ENCODE data around the gene DBNDD2. TPM values are rescaled to one million over a fixed set of nuclear protein-coding genes. Genes with fewer than 3 reads are reported as not detected.

DBNDD2 gene
- 6.6 TPM for total RNA-seq

- peaks cover 8% of the 10 kb centered on the region for H3K27me3 ChIP-seq (ENCODE audit: insufficient read depth, low read length)
- peak within 1 kb of the TSS; percentile 57 for H3K4me3 ChIP-seq (ENCODE audit: low read length)
- peaks cover 31% of the 10 kb centered on the region for H3K4me1 ChIP-seq (ENCODE audit: insufficient read depth, low read length)
Observed at GRCh38 chr20:45407783-45408645, at the start of gene DBNDD2. TSS of gene DBNDD2 (plus strand) at chr20:45408289. CDS start at chr20:45408468, 179 bp downstream.

GRCh38 chr20:45359069-45359405 is 49.1 kb upstream of the DBNDD2 start:
- Histone ChIP-seq H3K9me3 (ENCODE audit: low read depth, low read length) (no peaks in the 10 kb centered on the region), H3K4me3 (ENCODE audit: low read length) (no peak overlapping the region), H3K4me1 (ENCODE audit: insufficient read depth, low read length) (peaks cover 42% of the 10 kb centered on the region), H3K27me3 (ENCODE audit: insufficient read depth, low read length) (no peaks in the 10 kb centered on the region)

More at GRCh38 chr20:45407783-45408645, at the start of gene DBNDD2:
- no peaks in the 10 kb centered on the region for H3K9me3 ChIP-seq (ENCODE audit: low read depth, low read length)

GRCh38 chr20:45359406-45360148 is 48.5 kb upstream of the DBNDD2 start:
- Histone ChIP-seq H3K4me3 (ENCODE audit: low read length) (no peak overlapping the region), H3K9me3 (ENCODE audit: low read depth, low read length) (no peaks in the 10 kb centered on the region), H3K4me1 (ENCODE audit: insufficient read depth, low read length) (peaks cover 47% of the 10 kb centered on the region), H3K27me3 (ENCODE audit: insufficient read depth, low read length) (no peaks in the 10 kb centered on the region)

GRCh38 chr20:45361793-45362192 is 46.3 kb upstream of the DBNDD2 start:
- H3K27me3 ChIP-seq (ENCODE audit: insufficient read depth, low read length) = no peaks in the 10 kb centered on the region
- H3K9me3 ChIP-seq (ENCODE audit: low read depth, low read length) = no peaks in the 10 kb centered on the region
- no peak overlapping the region for H3K4me3 ChIP-seq (ENCODE audit: low read length)
- peaks cover 67% of the 10 kb centered on the region for H3K4me1 ChIP-seq (ENCODE audit: insufficient read depth, low read length)

GRCh38 chr20:45362804-45363610 is 45.1 kb upstream of the DBNDD2 start, which contains the start of gene SYS1:
TSS of gene SYS1 (plus strand) at chr20:45363156. CDS start at chr20:45363532, 376 bp downstream.
- H3K27me3 ChIP-seq (ENCODE audit: insufficient read depth, low read length) = no peaks in the 10 kb centered on the region
- H3K9me3 ChIP-seq (ENCODE audit: low read depth, low read length) = no peaks in the 10 kb centered on the region
- H3K4me3 ChIP-seq (ENCODE audit: low read length) = peak within 1 kb of the TSS; percentile 95
- peaks cover 74% of the 10 kb centered on the region for H3K4me1 ChIP-seq (ENCODE audit: insufficient read depth, low read length)

GRCh38 chr20:45363611-45364492 is 44.2 kb upstream of the DBNDD2 start:
- Histone ChIP-seq H3K4me1 (ENCODE audit: insufficient read depth, low read length) (peaks cover 77% of the 10 kb centered on the region), H3K4me3 (ENCODE audit: low read length) (peak overlapping the region; percentile 95), H3K27me3 (ENCODE audit: insufficient read depth, low read length) (no peaks in the 10 kb centered on the region)

GRCh38 chr20:45365444-45365970 is 42.6 kb upstream of the DBNDD2 start:
- no peak overlapping the region for H3K4me3 ChIP-seq (ENCODE audit: low read length)
- peaks cover 88% of the 10 kb centered on the region for H3K4me1 ChIP-seq (ENCODE audit: insufficient read depth, low read length)
- no peaks in the 10 kb centered on the region for H3K9me3 ChIP-seq (ENCODE audit: low read depth, low read length)
- H3K27me3 ChIP-seq (ENCODE audit: insufficient read depth, low read length) = no peaks in the 10 kb centered on the region

More at GRCh38 chr20:45363611-45364492, 44.2 kb upstream of the DBNDD2 start:
- no peaks in the 10 kb centered on the region for H3K9me3 ChIP-seq (ENCODE audit: low read depth, low read length)

GRCh38 chr20:45366192-45366591 is 41.9 kb upstream of the DBNDD2 start:
- no peak overlapping the region for H3K4me3 ChIP-seq (ENCODE audit: low read length)
- H3K9me3 ChIP-seq (ENCODE audit: low read depth, low read length) = no peaks in the 10 kb centered on the region
- peaks cover 89% of the 10 kb centered on the region for H3K4me1 ChIP-seq (ENCODE audit: insufficient read depth, low read length)

GRCh38 chr20:45366631-45367030 is 41.5 kb upstream of the DBNDD2 start:
- Histone ChIP-seq H3K9me3 (ENCODE audit: low read depth, low read length) (no peaks in the 10 kb centered on the region), H3K4me3 (ENCODE audit: low read length) (no peak overlapping the region), H3K4me1 (ENCODE audit: insufficient read depth, low read length) (peaks cover 84% of the 10 kb centered on the region), H3K27me3 (ENCODE audit: insufficient read depth, low read length) (no peaks in the 10 kb centered on the region)

More at GRCh38 chr20:45366192-45366591, 41.9 kb upstream of the DBNDD2 start:
- H3K27me3 ChIP-seq (ENCODE audit: insufficient read depth, low read length) = no peaks in the 10 kb centered on the region

- Histone ChIP-seq H3K4me1 (ENCODE audit: insufficient read depth, low read length) (peaks cover 82% of the 10 kb centered on the region), H3K4me3 (ENCODE audit: low read length) (no peak overlapping the region), H3K9me3 (ENCODE audit: low read depth, low read length) (no peaks in the 10 kb centered on the region), H3K27me3 (ENCODE audit: insufficient read depth, low read length) (no peaks in the 10 kb centered on the region)
Observed at GRCh38 chr20:45367126-45367525, 41.0 kb upstream of the DBNDD2 start.

GRCh38 chr20:45368221-45368980 is 39.7 kb upstream of the DBNDD2 start:
- H3K9me3 ChIP-seq (ENCODE audit: low read depth, low read length) = no peaks in the 10 kb centered on the region
- no peak overlapping the region for H3K4me3 ChIP-seq (ENCODE audit: low read length)
- H3K4me1 ChIP-seq (ENCODE audit: insufficient read depth, low read length) = peaks cover 87% of the 10 kb centered on the region
- H3K27me3 ChIP-seq (ENCODE audit: insufficient read depth, low read length) = no peaks in the 10 kb centered on the region

GRCh38 chr20:45370571-45371160 is 37.4 kb upstream of the DBNDD2 start:
- Histone ChIP-seq H3K4me3 (ENCODE audit: low read length) (no peak overlapping the region), H3K27me3 (ENCODE audit: insufficient read depth, low read length) (no peaks in the 10 kb centered on the region), H3K9me3 (ENCODE audit: low read depth, low read length) (no peaks in the 10 kb centered on the region), H3K4me1 (ENCODE audit: insufficient read depth, low read length) (peaks cover 70% of the 10 kb centered on the region)

GRCh38 chr20:45372241-45372640 is 35.8 kb upstream of the DBNDD2 start:
- H3K27me3 ChIP-seq (ENCODE audit: insufficient read depth, low read length) = no peaks in the 10 kb centered on the region
- peaks cover 57% of the 10 kb centered on the region for H3K4me1 ChIP-seq (ENCODE audit: insufficient read depth, low read length)
- no peaks in the 10 kb centered on the region for H3K9me3 ChIP-seq (ENCODE audit: low read depth, low read length)
- H3K4me3 ChIP-seq (ENCODE audit: low read length) = no peak overlapping the region
